GM23338 (cell line): ENCODE measurements around the gene NFILZ. TPM values are rescaled to one million over a fixed set of nuclear protein-coding genes. Genes with fewer than 3 reads are reported as not detected.

Source experiments
- ATAC-seq: fragments of 200-7000 bp; cut with Tn5 transposase; 3 replicates; pipeline ENCODE4 v1.9.1; 2020
- DNase-seq: peaks from one replicate; pipeline ENCODE4 v3.0.0-alpha.2; 2015; ENCODE audit warnings: low spot score
- H2AFZ ChIP-seq: fragments of 200-600 bp; sonication (generic); 2 replicates; pipeline ENCODE4 v1.8.0; 2016; ENCODE audit warnings: antibody characterized with exemption, mild to moderate bottlenecking, moderate library complexity
- H3F3A ChIP-seq: fragments of 200-600 bp; sonication (generic); replicated peaks from 2 replicates; pipeline ENCODE4 v1.8.0; 2017; ENCODE audit warnings: antibody characterized with exemption, mixed run types, low read depth
- H3K27ac ChIP-seq: fragments of 200-600 bp; sonication (generic); 2 replicates; pipeline ENCODE4 v1.6.1; 2016; ENCODE audit warnings: low read depth
- H3K27me3 ChIP-seq: fragments of 200-600 bp; sonication (generic); 2 replicates; pipeline ENCODE4 v1.8.0; 2016; ENCODE audit warnings: mild to moderate bottlenecking, mixed run types, moderate library complexity; ENCODE audit not compliant: insufficient read depth
- H3K36me3 ChIP-seq: fragments of 200-600 bp; sonication (generic); 2 replicates; pipeline ENCODE4 v1.8.0; 2016; ENCODE audit warnings: mild to moderate bottlenecking; ENCODE audit not compliant: insufficient read depth
- H3K4me1 ChIP-seq: fragments of 200-600 bp; sonication (generic); 2 replicates; pipeline ENCODE4 v1.8.0; 2016; ENCODE audit warnings: mild to moderate bottlenecking, moderate library complexity; ENCODE audit not compliant: insufficient read depth
- H3K4me2 ChIP-seq: fragments of 200-600 bp; sonication (generic); 2 replicates; pipeline ENCODE4 v1.7.1; 2017; ENCODE audit warnings: mixed run types
- H3K4me3 ChIP-seq: fragments of 200-600 bp; sonication (generic); 2 replicates; pipeline ENCODE4 v1.6.1; 2016; ENCODE audit warnings: mixed run types
- H3K79me2 ChIP-seq: fragments of 200-600 bp; sonication (generic); replicated peaks from 2 replicates; pipeline ENCODE4 v1.8.0; 2017; ENCODE audit warnings: mild to moderate bottlenecking; ENCODE audit not compliant: insufficient read depth
- H3K9me2 ChIP-seq: fragments of 200-600 bp; sonication (generic); 2 replicates; pipeline ENCODE4 v1.8.0; 2017; ENCODE audit not compliant: insufficient read depth
- H4K20me1 ChIP-seq: fragments of 200-600 bp; sonication (generic); replicated peaks from 2 replicates; pipeline ENCODE4 v1.8.0; 2017; ENCODE audit warnings: mild to moderate bottlenecking; ENCODE audit not compliant: insufficient read depth
- H3K27ac Mint-ChIP-seq: 2 replicates; pipeline ENCODE4 v1.8.0; 2020; ENCODE audit warnings: inconsistent platforms, mild to moderate bottlenecking, moderate library complexity, mixed read lengths
- H3K27me3 Mint-ChIP-seq: 3 replicates; pipeline ENCODE4 v1.8.0; 2022; ENCODE audit warnings: low read depth, mild to moderate bottlenecking, moderate library complexity, mixed read lengths, inconsistent platforms; ENCODE audit not compliant: insufficient read depth, poor library complexity
- H3K36me3 Mint-ChIP-seq: 3 replicates; pipeline ENCODE4 v1.8.0; 2021; ENCODE audit warnings: low read depth, mild to moderate bottlenecking, inconsistent platforms, moderate library complexity, mixed read lengths
- H3K4me1 Mint-ChIP-seq: 3 replicates; pipeline ENCODE4 v1.8.0; 2020; ENCODE audit warnings: mild to moderate bottlenecking, inconsistent platforms, mixed read lengths
- H3K4me3 Mint-ChIP-seq: 3 replicates; pipeline ENCODE4 v1.8.0; 2021; ENCODE audit warnings: moderate library complexity, mild to moderate bottlenecking, inconsistent platforms, mixed read lengths
- H3K9me3 Mint-ChIP-seq: 3 replicates; pipeline ENCODE4 v1.8.0; 2020; ENCODE audit warnings: moderate library complexity, mild to moderate bottlenecking, inconsistent platforms, mixed read lengths
- CREB1 ChIP-seq: fragments of 250-450 bp; sonication (Bioruptor Pico); IDR thresholded peaks from 2 replicates; pipeline ENCODE4 v1.5.0; 2020; ENCODE audit warnings: low read depth, mild to moderate bottlenecking, moderate library complexity
- JUNB ChIP-seq: IDR thresholded peaks from one replicate; pipeline ENCODE4 v1.6.1; 2016; ENCODE audit warnings: antibody characterized with exemption; ENCODE audit not compliant: unreplicated experiment
- REST ChIP-seq: IDR thresholded peaks from one replicate; pipeline ENCODE4 v1.6.1; 2018; ENCODE audit warnings: antibody characterized with exemption; ENCODE audit not compliant: unreplicated experiment
- ZNF114 ChIP-seq: fragments of 250-450 bp; sonication (Bioruptor Pico); IDR thresholded peaks from 2 replicates; pipeline ENCODE4 v1.5.0; 2020; ENCODE audit warnings: mild to moderate bottlenecking, moderate library complexity
- ZNF462 ChIP-seq: fragments of 250-450 bp; sonication (Bioruptor Pico); IDR thresholded peaks from 2 replicates; pipeline ENCODE4 v1.5.0; 2020; ENCODE audit warnings: mild to moderate bottlenecking, moderate library complexity
- polyA plus RNA-seq: library from polyadenylated mRNA; unstranded; fragments of >200 nt; fragmentation: Nextera tagmentation; extraction: Ambion mirVana; gene quantifications from 2 replicates; pipeline ENCODE4 v1.2.1, GENCODE V29; 2016
- total RNA-seq: library from RNA; depleted of rRNA; stranded (reverse); fragments of >200 nt; shearing (Covaris generic); gene quantifications from 2 replicates; pipeline ENCODE4 v1.2.3, GENCODE V29; 2014

NFILZ gene
- total and polyA plus RNA-seq, 2 experiments from 2014 or later = not detected

- TF ChIP-seq ZNF462 (CRISPR knock-in tag) (no peak), CREB1 (CRISPR knock-in tag) (no peak)
Measured at GRCh38 chr19:8673276-8673891, 43.0 kb downstream of the NFILZ start (continued).

- no peaks in the 10 kb centered on the region for H3K79me2 ChIP-seq
- H4K20me1 ChIP-seq = no peaks in the 10 kb centered on the region
- ATAC-seq = no peak
- H3K4me1 ChIP-seq = no peaks in the 10 kb centered on the region
- H3F3A ChIP-seq = no peaks in the 10 kb centered on the region
- H3K4me2 ChIP-seq = no peak overlapping the region
- peaks cover 84% of the 10 kb centered on the region for H3K9me3 Mint-ChIP-seq
- no peak overlapping the region for H2AFZ ChIP-seq
- H3K36me3 ChIP-seq = no peaks in the 10 kb centered on the region
- no peak overlapping the region for H3K27ac ChIP-seq
- H3K27ac Mint-ChIP-seq = no peak overlapping the region
- peaks cover 29% of the 10 kb centered on the region for H3K36me3 Mint-ChIP-seq
- peaks cover 11% of the 10 kb centered on the region for H3K27me3 Mint-ChIP-seq
- H3K9me2 ChIP-seq = no peaks in the 10 kb centered on the region
- no peak overlapping the region for H3K4me3 Mint-ChIP-seq
- no peak for DNase-seq
- no peaks in the 10 kb centered on the region for H3K4me1 Mint-ChIP-seq
- H3K27me3 ChIP-seq = no peaks in the 10 kb centered on the region
- no peak overlapping the region for H3K4me3 ChIP-seq
- TF ChIP-seq REST (no peak), ZNF114 (CRISPR knock-in tag) (no peak), JUNB (no peak), ZNF462 (CRISPR knock-in tag) (no peak), CREB1 (CRISPR knock-in tag) (no peak)
Measured at GRCh38 chr19:8675066-8675465, 44.6 kb downstream of the NFILZ start.
